IMR-90 (cell line): ENCODE data around the gene GTSE1. TPM values are rescaled to one million over a fixed set of nuclear protein-coding genes. Genes with fewer than 3 reads are reported as not detected.

Source experiments
- ATAC-seq: fragments of 200-7000 bp; cut with Tn5 transposase; 2 replicates; pipeline ENCODE4 v1.9.1; 2020; ENCODE audit warnings: low read depth, mild to moderate bottlenecking, moderate library complexity
- BruUV-seq: library from RNA; stranded (reverse); fragments of 400-500 nt; replicated peaks from 2 replicates; lab custom pipeline; 2021; lab: Mats Ljungman, UMichigan
- CTCF ChIA-PET: fragments of 300-600 bp; formaldehyde crosslinking; extraction: SDS; loops from one replicate; lab custom pipeline; 2021; ENCODE audit warnings: antibody characterized with exemption; lab: Yijun Ruan, JAX
- POLR2A ChIA-PET: fragments of 300-600 bp; sonication (Branson Sonifier 250); formaldehyde crosslinking; loops from one replicate; lab custom pipeline; 2022; ENCODE audit warnings: antibody characterized with exemption; ENCODE audit not compliant: unreplicated experiment; lab: Charles Lee
- DNase-seq: peaks from one replicate; pipeline ENCODE4 v3.0.0; 2013
- H2AFZ ChIP-seq: replicated peaks from 2 replicates; pipeline ENCODE3; 2013; ENCODE audit warnings: low read length, mild to moderate bottlenecking; ENCODE audit not compliant: poor library complexity
- H2AK5ac ChIP-seq: 2 replicates; pipeline ENCODE4 v1.6.1; 2013; ENCODE audit warnings: low read depth, low read length, inconsistent platforms
- H2AK9ac ChIP-seq: replicated peaks from 2 replicates; pipeline ENCODE3; 2013; ENCODE audit warnings: mild to moderate bottlenecking, low read depth, low read length, moderate library complexity; ENCODE audit not compliant: poor library complexity
- H2BK120ac ChIP-seq: 2 replicates; pipeline ENCODE4 v1.6.1; 2013; ENCODE audit warnings: low read depth, low read length, inconsistent platforms
- H2BK15ac ChIP-seq: 3 replicates; pipeline ENCODE4 v1.6.1; 2013; ENCODE audit warnings: low read depth, low read length, inconsistent platforms
- H2BK20ac ChIP-seq: 2 replicates; pipeline ENCODE4 v1.6.1; 2013; ENCODE audit warnings: low read depth, mild to moderate bottlenecking, inconsistent platforms, low read length, moderate library complexity
- H2BK5ac ChIP-seq: 2 replicates; pipeline ENCODE4 v1.6.1; 2013; ENCODE audit warnings: mild to moderate bottlenecking, low read depth, low read length, inconsistent platforms; ENCODE audit not compliant: poor library complexity, severe bottlenecking
- H3K14ac ChIP-seq: replicated peaks from 2 replicates; pipeline ENCODE4 v1.6.1; 2013; ENCODE audit warnings: low read depth, low read length, inconsistent platforms
- H3K18ac ChIP-seq: 2 replicates; pipeline ENCODE4 v1.6.1; 2013; ENCODE audit warnings: low read depth, low read length, control low read depth
- H3K23ac ChIP-seq: 2 replicates; pipeline ENCODE4 v1.6.1; 2013; ENCODE audit warnings: low read depth, low read length, inconsistent platforms
- H3K27ac ChIP-seq: 2 replicates; pipeline ENCODE4 v1.5.1; 2013; ENCODE audit warnings: mild to moderate bottlenecking, control low read depth, low read length; ENCODE audit not compliant: insufficient read depth
- H3K27me3 ChIP-seq: 2 replicates; pipeline ENCODE4 v1.6.1; 2013; ENCODE audit warnings: low read length; ENCODE audit not compliant: control insufficient read depth, insufficient read depth
- H3K36me3 ChIP-seq: 2 replicates; pipeline ENCODE4 v1.6.1; 2013; ENCODE audit warnings: low read length, mixed read lengths; ENCODE audit not compliant: control insufficient read depth, insufficient read depth
- H3K4ac ChIP-seq: 2 replicates; pipeline ENCODE4 v1.6.1; 2013; ENCODE audit warnings: low read depth, low read length, inconsistent platforms
- H3K4me1 ChIP-seq: 2 replicates; pipeline ENCODE4 v1.6.1; 2013; ENCODE audit warnings: low read length, mixed read lengths; ENCODE audit not compliant: control insufficient read depth, insufficient read depth
- H3K4me2 ChIP-seq: 2 replicates; pipeline ENCODE4 v1.6.1; 2013; ENCODE audit warnings: low read depth, mild to moderate bottlenecking, control low read depth, low read length, moderate library complexity
- H3K4me3 ChIP-seq: 2 replicates; pipeline ENCODE4 v1.5.1; 2013; ENCODE audit warnings: low read depth, mild to moderate bottlenecking, control low read depth, low read length, moderate library complexity; ENCODE audit not compliant: insufficient read depth
- H3K56ac ChIP-seq: 2 replicates; pipeline ENCODE4 v1.6.1; 2013; ENCODE audit warnings: low read length, inconsistent platforms; ENCODE audit not compliant: insufficient read depth; ENCODE audit errors: extremely low read depth
- H3K79me1 ChIP-seq, 2 experiments: 2 replicates each; pipeline ENCODE4 v1.6.1; 2013; ENCODE audit warnings: low read length in 2 of 2, inconsistent platforms in 1 of 2, low read depth in 1 of 2
- H3K9ac ChIP-seq: 2 replicates; pipeline ENCODE4 v1.6.1; 2013; ENCODE audit warnings: low read depth, low read length, control low read depth
- H3K9me1 ChIP-seq: 2 replicates; pipeline ENCODE4 v1.6.1; 2013; ENCODE audit warnings: low read length, inconsistent platforms; ENCODE audit not compliant: insufficient read depth
- H3K9me3 ChIP-seq: 2 replicates; pipeline ENCODE4 v1.6.1; 2013; ENCODE audit warnings: low read length; ENCODE audit not compliant: control insufficient read depth, insufficient read depth
- H4K20me1 ChIP-seq: 2 replicates; pipeline ENCODE4 v1.6.1; 2013; ENCODE audit warnings: low read length, inconsistent platforms; ENCODE audit not compliant: insufficient read depth
- H4K5ac ChIP-seq: 2 replicates; pipeline ENCODE4 v1.6.1; 2013; ENCODE audit warnings: mild to moderate bottlenecking, low read depth, low read length, control low read depth
- H4K8ac ChIP-seq, 2 experiments: 2 replicates each; pipeline ENCODE4 v1.6.1; 2013; ENCODE audit warnings: low read depth in 2 of 2, low read length in 2 of 2, control low read depth in 1 of 2, inconsistent platforms in 1 of 2
- H4K91ac ChIP-seq: 2 replicates; pipeline ENCODE4 v1.6.1; 2013; ENCODE audit warnings: low read depth, low read length, inconsistent platforms; ENCODE audit not compliant: insufficient read depth
- BHLHE40 ChIP-seq: fragments of 150-350 bp; IDR thresholded peaks from 2 replicates; pipeline ENCODE4 v1.6.1; 2016; ENCODE audit warnings: mild to moderate bottlenecking, low read depth, low read length
- CEBPB ChIP-seq: IDR thresholded peaks from 2 replicates; pipeline ENCODE4 v1.6.1; 2012; ENCODE audit warnings: low read depth, low read length, improper control_type of control experiment
- RCOR1 ChIP-seq: IDR thresholded peaks from 2 replicates; pipeline ENCODE4 v1.6.1; 2012; ENCODE audit warnings: mild to moderate bottlenecking, low read length, improper control_type of control experiment; ENCODE audit not compliant: insufficient replicate concordance
- RFX5 ChIP-seq: IDR thresholded peaks from 2 replicates; pipeline ENCODE4 v1.8.0; 2012; ENCODE audit warnings: low read depth, mild to moderate bottlenecking, low read length, moderate library complexity
- WGBS, 2 experiments: methylation state at CpG; one replicate each; pipeline versions ENCODE4 v1.1.5 to v1.1.7; 2013; ENCODE audit warnings: missing lambda C conversion rate in 2 of 2; ENCODE audit not compliant: insufficient read length in 1 of 2; ENCODE audit errors: extremely low coverage in 2 of 2; 5-methylcytosine and 5-hydroxymethylcytosine counted together
- dilution Hi-C: fragments of 300-500 bp; cut with HindIII; formaldehyde crosslinking; loops from one replicate; pipeline ENCODE4 v1.14.3; 2018; ENCODE audit warnings: low sequenced_read_pairs; ENCODE audit not compliant: unreplicated experiment
- in situ Hi-C: fragments of 300-500 bp; cut with MboI; formaldehyde crosslinking; loops from 3 replicates; pipeline ENCODE4 v1.14.3; 2019; ENCODE audit warnings: low sequenced_read_pairs, inconsistent platforms, mixed read lengths
- intact Hi-C: fragments of 100-400 bp; cut with micrococcal nuclease; formaldehyde crosslinking; loops from 2 replicates; pipeline ENCODE4 v1.10.0; 2022
- polyA plus RNA-seq, 3 experiments: library from polyadenylated mRNA; depleted of rRNA; stranded (reverse); fragments of >200 nt; gene quantifications; 2 replicates each; pipeline ENCODE4 v1.2.3, GENCODE V29; 2012; ENCODE audit warnings: low replicate concordance in 1 of 3
- total RNA-seq: library from RNA; depleted of rRNA; stranded (reverse); fragments of >200 nt; gene quantifications from 2 replicates; pipeline ENCODE4 v1.2.3, GENCODE V29; 2012

The GTSE1 gene
- total and polyA plus RNA-seq, 2 of the 4 experiments (the other 2 are of a cell fraction): 5.9 to 17.1 TPM

- Histone ChIP-seq H4K5ac (no peak overlapping the region), H4K91ac (no peak overlapping the region), H2BK20ac (no peak overlapping the region), H2AK5ac (no peak overlapping the region), H3K79me1 (peaks cover 15 to 24% of the 10 kb centered on the region in 2 experiments), H3K4me3 (no peak overlapping the region), H3K27me3 (no peaks in the 10 kb centered on the region), H3K23ac (no peak overlapping the region), H3K27ac (no peak overlapping the region), H3K14ac (no peak overlapping the region), H2AFZ (no peak overlapping the region), H2BK15ac (no peak overlapping the region), H2BK5ac (no peak overlapping the region), H4K8ac (no peak overlapping the region), H3K4me2 (no peak overlapping the region), H3K4me1 (peaks cover 10% of the 10 kb centered on the region), H3K9me1 (peaks cover 11% of the 10 kb centered on the region), H3K4ac (no peak overlapping the region), H3K36me3 (peaks cover 46% of the 10 kb centered on the region), H3K9ac (no peak overlapping the region), H3K9me3 (no peaks in the 10 kb centered on the region), H2BK120ac (no peak overlapping the region), H4K20me1 (0 out of 2 replicates have a peak, but pooled peaks cover 5% of the 10 kb centered on the region), H2AK9ac (no peak overlapping the region), H3K56ac (no peak overlapping the region), H3K18ac (no peak overlapping the region)
- 100% methylated on average over 2 of the region's 8 CpGs; no CpG with 5 or more reads in 1 of the 2 experiments for WGBS, 2 experiments
- CTCF ChIA-PET: no interaction called here
- BruUV-seq: no TSS peak
- DNase-seq (no peak), ATAC-seq (no peak)
- dilution Hi-C loops: no loop called here
- in situ Hi-C loops: no loop called here
- no peak for TF ChIP-seq RCOR1
- no peak for TF ChIP-seq CEBPB
- no peak for TF ChIP-seq BHLHE40
- no peak for TF ChIP-seq RFX5
- intact Hi-C loops: no loop called here
- POLR2A ChIA-PET: no interaction called here
Measured at GRCh38 chr22:46272196-46272595, 24.5 kb upstream of the GTSE1 start.
